SH-SY5Y (cell line): ENCODE results near the gene STX12.

Experiments
- GATA2 ChIP-seq: IDR thresholded peaks from 2 replicates; pipeline ENCODE4 v1.6.1; 2011; ENCODE audit warnings: mild to moderate bottlenecking, low read depth, low read length
- GATA3 ChIP-seq: IDR thresholded peaks from 2 replicates; pipeline ENCODE4 v1.6.1; 2011; ENCODE audit warnings: low read depth, mild to moderate bottlenecking, low read length, moderate library complexity

DNA sequence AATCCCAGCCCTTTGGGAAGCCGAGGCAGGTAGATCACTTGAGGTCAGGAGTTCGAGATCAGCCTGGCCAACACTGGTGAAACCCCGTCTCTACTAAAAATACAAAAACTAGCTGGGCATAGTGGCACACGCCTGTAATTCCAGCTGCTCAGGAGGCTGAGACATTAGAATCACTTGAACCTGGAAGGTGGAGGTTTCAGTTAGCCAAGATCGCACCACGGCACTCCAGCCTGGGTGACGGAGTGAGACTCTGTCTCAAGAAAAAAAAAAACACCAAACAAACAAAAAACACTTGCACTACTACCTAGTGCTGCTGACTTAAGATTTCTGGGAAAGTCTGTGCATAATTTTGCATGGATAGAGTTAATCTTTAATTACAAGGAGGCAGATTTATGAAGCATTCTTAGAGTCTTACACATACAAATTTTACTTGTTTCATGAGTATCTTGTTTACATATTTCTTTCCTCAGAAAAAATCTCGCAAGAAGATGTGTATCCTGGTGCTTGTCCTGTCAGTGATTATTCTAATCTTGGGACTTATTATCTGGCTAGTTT lies 48.8 kb downstream of the STX12 start:
- TF ChIP-seq GATA2 (no peak), GATA3 (no peak)
